Ammon's horn (tissue), 1 donor: ENCODE measurements around the gene DIO1.
"Not testable (repeated sequence)": the region's sequence is repeated elsewhere in the genome, so short reads cannot be mapped to it uniquely, and the experiment has no call there.

Experiments
- DNase-seq: peaks from one replicate; pipeline ENCODE4 v3.0.0-alpha.2; 2016; ENCODE audit warnings: low spot score

Gene DIO1

DNA sequence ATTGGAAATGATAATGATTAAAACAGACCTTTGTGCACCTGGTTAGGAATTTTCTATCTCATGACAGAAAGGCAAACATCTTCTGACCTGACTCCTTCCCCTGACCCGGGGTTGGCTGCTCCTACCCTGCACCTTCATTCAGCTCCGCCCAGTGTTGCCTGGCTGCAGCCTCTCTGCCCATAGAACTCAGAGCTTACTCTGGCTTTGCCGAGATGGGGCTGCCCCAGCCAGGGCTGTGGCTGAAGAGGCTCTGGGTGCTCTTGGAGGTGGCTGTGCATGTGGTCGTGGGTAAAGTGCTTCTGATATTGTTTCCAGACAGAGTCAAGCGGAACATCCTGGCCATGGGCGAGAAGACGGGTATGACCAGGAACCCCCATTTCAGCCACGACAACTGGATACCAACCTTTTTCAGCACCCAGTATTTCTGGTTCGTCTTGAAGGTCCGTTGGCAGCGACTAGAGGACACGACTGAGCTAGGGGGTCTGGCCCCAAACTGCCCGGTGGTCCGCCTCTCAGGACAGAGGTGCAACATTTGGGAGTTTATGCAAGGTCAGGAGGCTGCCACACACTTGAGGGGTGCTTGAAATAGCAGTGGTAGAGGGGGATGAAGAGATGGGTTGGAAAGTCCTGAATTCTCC is at the start of gene DIO1:
TSS of gene DIO1 (plus strand) at position 189 of the 638 bp plus-strand sequence. CDS start at position 213, 24 bp downstream.
- no peak for DNase-seq

DNA sequence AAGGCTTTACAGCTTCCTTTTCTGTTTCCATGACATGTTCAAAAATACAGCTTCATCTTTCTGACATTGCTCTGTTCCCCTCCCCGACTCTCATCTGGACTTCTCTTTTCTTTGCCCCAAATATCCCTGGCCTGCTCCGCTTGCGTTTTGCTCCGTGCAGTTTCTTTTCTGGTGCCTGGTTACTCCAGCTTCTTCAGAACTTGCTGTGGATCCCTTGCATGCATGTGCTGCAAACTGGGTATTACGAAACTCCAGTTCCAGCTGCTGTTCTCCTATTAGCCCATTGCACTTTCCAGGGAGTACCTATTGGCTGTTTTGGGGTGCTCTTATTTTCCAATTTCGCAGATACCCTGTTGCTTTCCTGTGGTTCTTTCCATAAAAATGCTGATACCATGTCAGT is 46.0 kb upstream of the DIO1 start:
- no peak for DNase-seq

DNA sequence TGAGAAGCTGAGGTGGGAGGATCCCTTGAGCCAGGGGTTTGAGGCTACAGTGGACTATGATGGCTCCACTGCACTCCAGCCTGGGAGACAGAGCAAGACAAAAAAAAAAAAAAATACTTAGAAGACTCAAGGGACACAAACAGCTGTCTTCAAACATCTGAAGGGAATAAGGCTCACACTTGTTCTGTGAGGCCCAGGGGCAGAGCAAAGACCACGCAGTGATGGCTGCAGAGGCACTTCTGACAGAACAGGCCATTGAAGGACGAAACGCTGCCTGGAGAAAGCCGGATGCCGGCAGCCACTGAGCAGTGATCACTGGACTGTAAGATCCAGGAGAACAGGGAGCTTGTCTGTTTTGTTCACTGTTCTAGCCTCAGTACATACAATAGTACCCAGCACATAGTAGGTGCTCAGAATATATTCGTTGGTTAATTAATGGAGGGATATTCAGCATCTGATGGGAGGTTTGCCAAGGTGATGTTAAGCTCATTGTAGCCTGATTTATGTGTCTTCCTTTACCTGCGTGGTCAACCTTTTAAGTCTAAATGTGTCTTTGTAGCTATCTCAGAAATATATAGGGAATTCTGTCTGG is 43.8 kb upstream of the DIO1 start:
- no peak for DNase-seq

DNA sequence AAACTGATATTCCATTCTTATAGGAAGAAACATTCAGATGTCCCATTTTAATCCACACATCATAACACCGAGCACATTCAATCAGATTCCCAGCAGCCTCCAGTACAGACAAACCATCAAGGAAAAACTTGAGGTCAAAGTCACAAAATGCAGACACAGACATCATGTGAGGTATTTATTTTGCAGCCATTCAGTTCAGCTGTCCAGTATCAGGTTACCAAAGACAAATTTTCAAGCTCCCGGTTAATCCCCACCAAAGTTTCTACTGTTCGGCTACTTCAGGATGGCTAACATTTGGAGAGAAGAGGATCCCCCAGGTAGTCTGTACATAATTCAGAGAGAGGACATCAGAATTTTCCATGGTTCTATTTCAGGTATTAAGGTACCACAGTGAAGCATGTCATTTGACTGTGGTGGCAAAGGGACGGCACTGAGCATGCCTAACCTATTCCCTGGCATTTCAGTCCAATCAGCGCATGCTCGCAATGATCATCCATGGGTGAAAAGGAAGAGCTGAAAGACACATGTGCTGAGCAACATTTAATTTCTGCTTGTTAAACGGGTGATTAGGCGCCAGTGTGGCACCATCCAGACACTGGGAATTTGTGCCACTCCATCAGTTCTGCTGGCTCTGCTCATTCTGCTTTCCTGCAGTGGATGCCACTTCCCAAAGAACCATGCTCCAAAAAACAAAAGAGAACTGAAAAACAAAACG is 42.3 kb upstream of the DIO1 start:
- no peak for DNase-seq

DNA sequence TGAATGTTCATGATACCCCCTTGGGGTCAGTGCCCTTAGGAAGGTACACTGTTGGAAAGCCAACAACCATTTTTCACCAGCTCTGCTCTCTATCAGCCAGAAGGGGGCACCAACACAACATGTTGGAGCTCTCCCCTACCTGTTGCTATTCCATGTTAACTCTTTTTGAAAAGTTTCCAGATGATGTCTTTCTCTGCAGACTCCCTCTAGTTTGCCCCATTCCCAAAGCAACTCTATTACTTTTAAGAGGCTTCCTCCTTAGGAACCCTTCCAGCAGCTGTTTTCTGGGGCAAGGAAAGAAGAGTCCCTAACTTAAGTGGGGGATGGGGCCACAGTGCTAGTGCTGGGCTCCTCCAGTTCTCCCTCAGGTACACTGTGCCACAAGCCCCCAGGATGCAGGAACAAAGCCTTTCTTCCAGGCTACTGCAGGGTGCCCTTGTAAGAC is 33.0 kb upstream of the DIO1 start:
- peak; percentile 71 for DNase-seq

DNA sequence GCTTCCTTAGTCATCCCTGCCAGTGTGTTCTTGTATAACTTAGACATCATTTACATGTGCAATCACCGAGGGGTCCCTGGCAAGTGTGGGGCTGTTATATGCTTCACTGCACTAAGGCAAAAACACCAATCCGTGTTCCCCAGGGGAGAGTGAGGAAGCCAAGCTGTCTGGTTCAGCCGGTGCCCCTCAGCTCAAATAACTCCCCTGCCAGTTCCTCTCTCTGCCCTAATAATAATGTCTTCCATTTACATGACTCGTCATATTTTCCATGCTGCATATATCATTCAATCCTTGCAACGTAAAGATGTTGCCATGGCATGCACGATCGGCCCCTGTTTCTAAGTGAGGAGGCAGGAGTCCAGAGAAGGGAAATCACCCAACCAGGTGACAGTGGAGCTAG is 31.5 kb upstream of the DIO1 start:
- no peak for DNase-seq

DNA sequence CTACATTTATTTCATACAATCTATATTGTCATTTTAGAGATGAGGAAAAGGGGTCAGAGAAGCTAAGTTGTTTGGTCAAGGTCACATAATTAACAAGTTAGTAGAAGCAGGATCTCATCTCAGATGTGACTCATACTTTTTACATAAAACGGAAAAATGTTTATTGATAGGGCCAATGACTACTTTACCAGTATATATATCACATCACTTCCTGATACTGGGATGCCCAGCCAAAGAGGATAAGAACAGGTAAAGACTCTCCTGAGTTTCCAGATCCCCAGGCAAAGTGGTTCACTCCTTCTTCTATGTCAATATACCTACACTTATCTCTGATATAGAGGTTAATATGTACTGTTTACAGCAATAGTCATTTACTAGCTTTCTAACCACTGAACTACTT is 25.4 kb upstream of the DIO1 start:
- no peak for DNase-seq

DNA sequence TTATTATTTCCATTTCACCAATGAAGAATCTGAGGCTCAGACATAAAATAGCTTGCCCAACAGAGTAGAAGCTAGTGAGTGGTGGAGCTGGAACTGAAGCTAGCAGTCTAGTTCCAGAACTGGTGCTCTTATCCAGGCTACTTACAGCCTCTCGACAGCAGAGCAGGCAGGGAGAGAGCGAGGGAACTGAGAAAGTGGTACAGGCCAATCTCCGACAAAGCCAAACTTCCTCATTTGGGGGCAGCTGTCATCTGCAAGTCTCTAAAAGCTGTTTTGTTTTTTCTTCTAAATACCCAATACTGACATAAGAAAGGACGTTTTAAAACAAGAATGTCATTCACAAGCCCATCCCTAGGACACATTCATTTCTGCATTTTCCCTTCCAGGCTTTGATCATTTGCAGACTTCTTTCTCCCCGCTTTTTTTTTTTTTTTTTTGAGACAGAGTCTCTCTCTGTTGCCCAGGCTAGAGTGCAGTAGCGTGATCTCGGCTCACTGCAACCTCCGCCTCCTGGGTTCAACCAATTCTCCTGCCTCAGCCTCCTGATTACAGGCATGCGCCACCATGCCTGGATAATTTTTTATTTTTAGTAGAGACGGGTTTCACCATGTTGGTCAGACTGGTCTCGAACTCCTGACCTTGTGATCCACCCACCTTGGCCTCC is 24.4 kb upstream of the DIO1 start:
- DNase-seq = peak; percentile 66

DNA sequence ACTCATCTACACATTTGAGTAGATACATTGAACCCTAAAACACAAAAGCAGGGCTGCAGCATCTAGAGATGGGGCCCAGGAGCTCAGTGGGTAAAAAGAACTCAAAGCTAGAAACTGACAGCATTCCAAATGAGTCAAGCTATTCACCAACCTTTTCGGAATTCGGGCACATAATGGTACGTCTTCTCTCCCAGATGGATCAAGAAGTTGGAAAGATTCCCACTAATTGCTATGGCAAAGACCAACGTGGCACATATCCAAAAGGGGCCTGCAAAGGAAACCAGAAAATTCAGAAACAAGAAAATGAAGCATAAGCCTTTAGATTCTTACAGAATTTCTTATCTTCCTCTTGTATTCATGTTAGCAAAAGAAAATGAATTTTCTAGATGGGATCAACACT is 22.8 kb upstream of the DIO1 start:
- no peak for DNase-seq

DNA sequence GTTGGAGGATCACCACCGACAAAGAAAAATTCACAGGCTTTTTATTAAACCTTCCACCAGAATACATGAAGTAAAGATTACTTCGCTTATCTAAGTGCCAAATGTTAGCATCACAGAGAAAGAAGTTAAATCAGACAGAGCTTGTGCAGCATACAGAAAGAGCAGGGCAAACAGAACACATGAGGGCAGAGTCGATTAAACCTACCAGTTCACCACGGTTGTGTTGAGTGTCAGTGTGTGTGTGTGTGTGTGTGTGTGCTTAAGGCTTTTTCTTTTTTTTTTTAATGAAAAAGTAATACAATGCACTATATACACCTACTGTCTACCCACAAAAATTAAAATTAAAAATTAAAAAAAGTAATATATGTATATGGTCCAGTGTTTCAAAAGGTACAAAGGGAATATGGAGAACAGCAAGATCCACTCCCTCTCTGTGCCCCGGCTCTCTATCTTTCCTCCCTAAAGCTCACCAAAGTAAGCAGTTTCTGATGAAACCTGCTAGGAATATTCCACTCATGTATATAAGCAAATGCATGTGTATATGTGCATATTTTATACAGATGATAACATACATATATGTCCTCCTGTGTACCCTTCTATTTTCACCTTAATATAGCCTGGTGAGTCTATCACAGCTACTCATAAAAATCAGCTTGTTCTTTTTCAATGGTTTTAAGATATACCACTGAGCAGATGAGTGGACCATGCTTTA is 22.1 kb upstream of the DIO1 start:
- no peak for DNase-seq

DNA sequence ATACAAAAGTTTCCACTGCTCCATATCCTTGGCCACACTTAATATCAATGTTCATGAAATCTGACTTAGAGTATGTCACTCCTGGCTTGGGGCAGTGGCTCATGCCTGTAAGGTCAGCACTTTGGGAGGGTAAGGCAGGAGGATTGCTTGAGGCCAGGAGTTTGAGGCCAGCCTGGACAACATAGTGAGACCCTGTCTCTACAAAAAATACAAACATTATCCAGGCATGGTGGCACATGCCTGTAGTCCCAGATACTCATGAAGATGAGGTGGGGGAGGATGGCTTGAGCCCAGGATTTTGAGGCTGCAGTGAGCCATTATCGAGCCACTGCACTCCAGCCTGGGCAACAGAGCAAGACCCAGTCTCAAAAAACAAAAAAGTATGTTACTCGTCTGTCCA is 18.8 kb upstream of the DIO1 start:
- DNase-seq = not testable (repeated sequence)

DNA sequence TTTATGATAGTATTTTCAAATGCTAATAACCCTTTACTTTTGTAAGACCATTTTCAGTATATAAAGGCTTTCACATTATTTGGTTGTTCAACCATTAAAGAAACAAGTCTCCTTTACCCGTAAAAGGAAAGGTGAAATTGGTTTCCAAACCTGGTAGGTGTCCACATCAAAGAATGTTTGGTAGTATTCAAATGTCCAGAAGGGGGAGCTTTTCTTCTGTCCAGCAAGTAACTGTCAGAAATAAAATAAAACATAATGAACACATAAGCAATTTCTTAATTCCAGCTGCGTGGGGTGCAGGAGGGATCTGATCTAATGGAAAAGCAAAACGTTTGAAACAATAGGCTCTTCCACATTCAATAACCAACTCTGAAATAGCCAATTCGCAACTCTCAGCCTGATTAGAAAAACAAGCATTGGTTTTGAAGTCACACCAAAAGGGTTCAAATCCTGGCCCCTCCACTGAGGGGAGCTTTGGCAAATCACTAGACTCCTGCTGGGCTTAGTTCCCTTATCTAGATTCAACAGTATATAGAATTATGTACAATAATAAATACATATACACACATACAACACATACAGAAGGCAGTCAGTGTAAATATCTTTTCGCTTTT is 15.4 kb upstream of the DIO1 start:
- peak; percentile 23 for DNase-seq

DNA sequence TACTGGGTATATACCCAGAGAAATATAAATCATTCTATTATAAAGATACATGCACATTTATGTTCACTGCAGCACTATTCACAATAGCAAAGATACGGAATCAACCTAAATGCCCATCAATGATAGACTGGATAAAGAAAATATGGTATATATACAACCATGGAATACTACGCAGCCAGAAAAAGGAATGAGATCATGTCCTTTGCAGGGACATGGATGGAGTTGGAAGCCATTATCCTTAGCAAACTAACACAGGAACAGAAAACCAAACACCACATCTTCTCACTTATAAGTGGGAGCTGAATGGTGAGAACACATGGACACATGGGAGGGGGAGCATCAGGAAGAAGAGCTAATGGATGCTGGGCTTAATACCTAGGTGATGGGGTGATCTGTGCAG is 12.1 kb upstream of the DIO1 start:
- not testable (repeated sequence) for DNase-seq

DNA sequence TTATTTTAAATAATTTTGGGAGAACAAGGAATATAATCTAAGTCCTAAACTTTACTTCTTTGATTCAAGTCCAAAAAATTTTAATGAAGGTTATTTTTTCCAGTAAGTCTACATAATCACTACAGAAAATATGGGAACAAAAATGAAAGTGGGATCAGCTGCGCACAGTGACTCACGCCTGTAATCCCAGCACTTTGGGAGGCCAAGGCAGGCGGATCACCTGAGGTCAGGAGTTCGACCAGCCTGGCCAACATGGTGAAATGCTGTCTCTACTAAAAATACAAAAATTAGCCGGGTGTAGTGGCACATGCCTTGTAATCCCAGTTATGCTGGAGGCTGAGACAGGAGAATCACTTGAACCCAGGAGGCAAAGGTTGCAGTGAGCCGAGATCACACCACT is 10.4 kb upstream of the DIO1 start:
- not testable (repeated sequence) for DNase-seq

DNA sequence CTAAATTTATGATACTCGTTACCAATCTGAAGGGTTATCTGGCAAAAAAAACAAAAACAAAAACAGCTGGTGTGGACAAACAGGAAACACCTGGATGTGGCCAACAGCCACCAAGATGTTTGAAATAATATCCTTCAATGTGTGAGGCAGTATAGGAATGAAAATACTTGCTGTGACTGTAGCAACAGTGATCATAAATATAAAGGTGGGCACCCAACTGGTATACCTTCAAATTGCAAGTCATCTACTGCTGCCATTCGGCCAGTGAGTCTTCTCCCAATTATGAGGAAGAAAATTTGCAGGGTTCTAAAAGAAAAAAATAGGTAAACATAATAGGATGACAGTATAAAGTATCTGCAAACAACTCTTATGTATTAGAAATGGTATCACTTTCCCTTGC is 5.3 kb upstream of the DIO1 start:
- no peak for DNase-seq

DNA sequence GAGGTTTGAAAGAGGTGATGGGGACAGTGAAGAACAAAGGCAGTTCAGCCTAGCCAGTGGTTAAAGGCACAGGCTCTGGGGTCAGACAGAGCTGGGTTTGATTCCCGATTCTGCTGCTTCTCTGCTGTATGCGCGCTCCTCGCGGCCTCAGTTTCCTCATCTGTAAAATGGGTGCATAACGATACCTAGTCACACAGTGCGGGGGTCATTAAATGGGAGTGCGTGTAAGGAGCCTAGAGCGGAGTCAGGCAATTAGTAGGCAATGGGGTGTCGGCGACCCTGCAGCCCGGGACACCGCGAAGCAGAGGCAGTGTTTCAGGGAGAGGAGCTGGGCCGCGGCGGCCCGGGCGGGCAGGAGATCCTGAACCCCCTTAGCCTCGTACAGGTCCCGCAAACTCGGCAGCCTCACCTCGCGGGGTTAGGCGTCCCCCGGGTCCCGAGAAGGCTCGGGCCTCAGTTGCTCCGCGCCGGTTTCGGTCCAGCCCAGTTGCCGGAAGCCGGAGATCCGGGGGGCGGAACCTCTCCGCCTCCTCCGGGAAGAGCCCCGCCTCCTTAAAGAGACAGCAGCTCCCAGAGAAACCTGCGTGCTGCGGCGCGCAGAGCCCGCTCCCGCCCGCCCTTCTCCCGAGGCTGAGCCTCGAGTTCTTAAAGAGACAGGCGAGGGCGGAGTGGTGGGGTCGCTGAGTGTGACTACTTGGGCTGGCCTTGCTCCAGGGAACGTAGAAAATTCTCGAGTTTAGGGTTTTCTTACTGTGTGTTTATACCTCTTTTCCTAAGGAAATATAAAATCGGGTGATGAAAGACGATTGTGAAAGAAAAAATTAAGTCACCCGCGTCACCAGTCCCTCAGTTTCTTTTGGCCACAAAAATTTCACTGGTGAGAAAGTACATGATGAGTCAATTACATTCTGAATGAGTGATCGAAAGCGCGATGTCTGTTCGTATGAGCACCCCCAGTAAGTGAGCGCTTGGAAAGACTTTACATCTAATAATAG is 4.4 kb upstream of the DIO1 start, which contains the start of gene YIPF1:
TSS of gene YIPF1 (minus strand) at position 494 of the 995 bp plus-strand sequence. CDS start 860 bp downstream, outside the sequence.
- peak; percentile 95 for DNase-seq

DNA sequence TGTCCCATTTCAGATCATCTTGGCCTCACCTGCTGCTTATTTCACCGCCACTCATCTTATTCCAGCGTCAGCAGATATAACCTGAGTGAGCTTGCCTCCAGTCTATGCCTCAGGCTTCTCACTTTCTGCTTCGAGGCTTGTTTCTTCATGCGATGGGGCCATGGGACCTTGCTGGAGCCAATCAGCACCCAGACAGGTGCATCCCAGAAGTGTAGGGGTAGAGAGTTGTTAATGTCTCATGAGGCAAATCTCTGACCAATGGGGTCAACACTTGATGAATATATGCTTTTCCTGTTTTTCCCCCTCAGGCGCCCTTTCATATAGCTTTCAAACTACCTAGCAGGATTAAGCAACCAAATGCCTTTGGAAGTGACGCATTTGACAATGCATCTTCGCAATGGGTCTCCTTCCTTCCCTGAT is 3.5 kb upstream of the DIO1 start:
- no peak for DNase-seq

DNA sequence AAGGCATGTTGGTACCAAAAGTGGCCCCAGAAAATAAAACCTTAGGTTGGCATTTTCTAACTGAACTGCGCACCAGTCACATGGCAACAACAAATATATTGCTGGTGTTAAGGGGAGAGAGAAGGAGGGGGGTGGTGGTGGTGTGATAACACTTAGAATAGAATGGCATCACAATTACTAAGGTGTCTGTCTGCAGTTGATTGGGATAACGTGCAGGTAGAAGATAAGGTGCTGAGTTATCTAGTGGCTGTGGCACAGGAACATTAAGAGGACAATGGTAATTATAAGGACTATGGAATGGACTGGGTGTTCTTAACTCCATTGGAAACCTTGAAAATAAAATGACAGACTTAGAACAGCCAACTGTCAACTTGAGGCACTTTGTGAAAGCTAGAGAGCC is 3.0 kb upstream of the DIO1 start:
- DNase-seq = no peak

DNA sequence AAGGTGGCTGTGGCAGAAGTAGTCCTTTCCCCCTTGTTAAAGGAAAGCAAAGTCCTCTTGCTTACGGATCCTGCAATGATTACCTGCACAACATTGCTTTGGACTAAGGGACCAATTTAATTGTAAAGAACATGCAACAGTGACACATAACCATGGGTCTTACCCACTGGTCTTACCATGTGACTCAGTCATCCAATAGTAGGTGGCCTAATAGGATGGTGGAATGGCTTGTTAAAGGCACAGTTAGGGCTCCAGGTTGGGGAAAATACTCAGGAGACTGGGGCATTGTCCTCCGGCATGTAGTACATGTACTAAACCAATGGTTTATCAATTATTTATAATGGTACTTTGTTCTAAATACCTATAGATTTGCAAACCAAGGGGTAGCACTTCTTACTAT is 2.3 kb upstream of the DIO1 start:
- no peak for DNase-seq

DNA sequence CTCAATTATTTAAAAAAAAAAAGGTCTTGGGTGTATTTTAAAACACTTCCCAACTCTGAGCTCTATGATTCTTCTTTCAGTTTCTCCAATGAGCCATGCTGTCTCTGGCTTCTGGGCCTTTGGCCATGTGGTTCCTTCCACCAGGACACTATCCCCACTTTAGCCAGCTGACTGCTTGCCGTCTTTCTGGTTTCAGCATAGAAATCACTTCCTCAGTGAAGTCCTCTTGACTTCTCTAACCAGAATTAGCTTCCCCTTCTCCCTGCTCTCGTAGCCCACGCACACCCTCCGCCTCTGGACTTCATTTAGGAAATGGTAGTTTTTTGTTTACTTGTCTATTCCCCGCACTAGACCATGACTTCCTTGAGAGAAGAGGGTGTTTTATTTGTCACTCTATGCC is 1.1 kb upstream of the DIO1 start:
- DNase-seq = peak; percentile 82
